ENCODE results near the gene STOX1. TPM values are rescaled to one million over a fixed set of nuclear protein-coding genes. Genes with fewer than 3 reads are reported as not detected.

STOX1 gene
- total and polyA plus RNA-seq, 2 of the 13 experiments (the other 11 are each of a cell fraction or from before 2014, with no cell fraction given): 2.5 to 6.0 TPM

- TF ChIP-seq LRRFIP1 (CRISPR knock-in tag; conservative IDR thresholded peaks at IDR 0.05) (no peak), SALL1 (CRISPR knock-in tag; IDR thresholded peaks at IDR 0.05) (peak; percentile 94), KLF15 (CRISPR knock-in tag; IDR thresholded peaks at IDR 0.05; ENCODE audit: borderline replicate concordance) (no peak), SMYD3 (CRISPR knock-in tag; IDR thresholded peaks at IDR 0.05) (no peak), NFE2L1 (CRISPR knock-in tag; IDR thresholded peaks at IDR 0.05; ENCODE audit: borderline replicate concordance) (no peak), SMARCE1 (IDR thresholded peaks at IDR 0.05; ENCODE audit: borderline replicate concordance) (no peak), SP4 (CRISPR knock-in tag; IDR thresholded peaks at IDR 0.05) (peak; percentile 26; the same call in 1 of the 2 replicates), PRDM15 (CRISPR knock-in tag; IDR thresholded peaks at IDR 0.05) (0 out of 2 replicates have a peak, but pooled peaks have one; percentile 9), ETS1 (CRISPR knock-in tag; IDR thresholded peaks at IDR 0.05) (no peak), CEBPB (IDR thresholded peaks at IDR 0.05; ENCODE audit: borderline replicate concordance, low read depth, low read length) (no peak), AHDC1 (CRISPR knock-in tag; IDR thresholded peaks at IDR 0.05; ENCODE audit: borderline replicate concordance) (peak; percentile 95; the same call in 1 of the 2 replicates), ZNF121 (CRISPR knock-in tag; IDR thresholded peaks at IDR 0.05) (peak; percentile 25; the same call in 1 of the 2 replicates), FOXA3 (CRISPR knock-in tag; IDR thresholded peaks at IDR 0.05) (peak; percentile 98), BRD4 (CRISPR knock-in tag; IDR thresholded peaks at IDR 0.05) (no peak), CC2D1A (CRISPR knock-in tag; IDR thresholded peaks at IDR 0.05) (no peak)
These were observed 49.2 kb downstream of the STOX1 start (continued) for GRCh38 chr10:68876246-68877138.
